Measurements from ENCODE around the gene KEAP1.
A peak's percentile ranks its signal among the peaks of the same experiment; 100 is the strongest.
"Not testable (repeated sequence)": the region's sequence is repeated elsewhere in the genome, so short reads cannot be mapped to it uniquely, and the experiment has no call there.

The KEAP1 gene

GRCh38 chr19:10543420-10544241, 40.5 kb upstream of the KEAP1 start, which contains the start of gene ATG4D:
Gene ATG4D (plus strand): TSS chr19:10543904. CDS start chr19:10544091, 187 bp downstream.
- Histone ChIP-seq H3K27me3 (ENCODE audit: low read depth, low read length) (no peaks in the 10 kb centered on the region), H3K4me1 (ENCODE audit: control insufficient read depth in 1 of 2, insufficient read depth in 2 of 2, low read length in 2 of 2) (peaks cover 0 to 19% of the 10 kb centered on the region in 2 donors), H3K9me3 (ENCODE audit: control insufficient read depth in 1 of 2, low read length in 2 of 2) (no peaks in the 10 kb centered on the region), H3K36me3 (ENCODE audit: control insufficient read depth in 1 of 2, insufficient read depth in 2 of 2, low read length in 2 of 2) (peaks cover 4 to 14% of the 10 kb centered on the region in 2 donors), H3K27ac (ENCODE audit: low read length) (peak within 1 kb of the TSS; percentile 72), H3K4me3 (ENCODE audit: low read depth in 1 of 2, low read length in 2 of 2) (peak within 1 kb of the TSS; percentile 81 to 85)

GRCh38 chr19:10543059-10543419, 39.9 kb upstream of the KEAP1 start:
- Histone ChIP-seq H3K36me3 (ENCODE audit: control insufficient read depth in 1 of 2, insufficient read depth in 2 of 2, low read length in 2 of 2) (peaks cover 0 to 9% of the 10 kb centered on the region in 2 donors), H3K4me3 (ENCODE audit: low read depth in 1 of 2, low read length in 2 of 2) (peak overlapping the region; percentile 42 to 85), H3K9me3 (ENCODE audit: control insufficient read depth in 1 of 2, low read length in 2 of 2) (no peaks in the 10 kb centered on the region), H3K27ac (ENCODE audit: low read length) (no peak overlapping the region), H3K27me3 (ENCODE audit: low read depth, low read length) (no peaks in the 10 kb centered on the region), H3K4me1 (ENCODE audit: control insufficient read depth in 1 of 2, insufficient read depth in 2 of 2, low read length in 2 of 2) (peaks cover 0 to 19% of the 10 kb centered on the region in 2 donors)

GRCh38 chr19:10539016-10539415, 35.9 kb upstream of the KEAP1 start:
- not testable (repeated sequence) for H3K4me1 ChIP-seq (ENCODE audit: control insufficient read depth in 1 of 2, insufficient read depth in 2 of 2, low read length in 2 of 2); H3K4me3 ChIP-seq (ENCODE audit: low read depth in 1 of 2, low read length in 2 of 2); H3K27ac ChIP-seq (ENCODE audit: low read length); H3K9me3 ChIP-seq (ENCODE audit: control insufficient read depth in 1 of 2, low read length in 2 of 2); H3K27me3 ChIP-seq (ENCODE audit: low read depth, low read length); H3K36me3 ChIP-seq (ENCODE audit: control insufficient read depth in 1 of 2, insufficient read depth in 2 of 2, low read length in 2 of 2)

- no peak overlapping the region for H3K4me3 ChIP-seq (ENCODE audit: low read depth in 1 of 2, low read length in 2 of 2)
- H3K4me1 ChIP-seq (ENCODE audit: control insufficient read depth in 1 of 2, insufficient read depth in 2 of 2, low read length in 2 of 2): peaks cover 0 to 3% of the 10 kb centered on the region in 2 donors
- H3K9me3 ChIP-seq (ENCODE audit: control insufficient read depth in 1 of 2, low read length in 2 of 2): no peaks in the 10 kb centered on the region
- no peaks in the 10 kb centered on the region for H3K36me3 ChIP-seq (ENCODE audit: control insufficient read depth in 1 of 2, insufficient read depth in 2 of 2, low read length in 2 of 2)
- H3K27ac ChIP-seq (ENCODE audit: low read length): no peak overlapping the region
- no peaks in the 10 kb centered on the region for H3K27me3 ChIP-seq (ENCODE audit: low read depth, low read length)
Observed at GRCh38 chr19:10538204-10538983, 35.2 kb upstream of the KEAP1 start.

DNA sequence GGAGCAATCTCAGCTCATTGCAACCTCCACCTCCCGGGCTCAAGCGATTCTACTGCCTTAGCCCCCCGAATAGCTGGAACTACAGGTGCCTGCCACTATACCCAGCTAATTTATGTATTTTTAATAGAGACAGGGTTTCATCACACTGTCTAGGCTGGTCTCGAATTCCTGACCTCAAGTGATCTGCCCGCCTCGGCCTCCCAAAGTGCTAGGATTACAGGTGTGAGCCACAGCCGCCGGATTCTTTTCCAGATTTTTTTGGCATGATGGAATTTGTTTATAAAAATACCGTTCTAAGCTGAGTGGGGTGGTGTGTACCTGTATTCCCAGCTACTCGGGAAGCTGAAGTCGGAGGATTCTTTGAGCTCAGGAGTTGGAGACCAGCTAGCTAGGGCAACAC, 34.5 kb upstream of the KEAP1 start:
- Histone ChIP-seq H3K36me3 (ENCODE audit: control insufficient read depth in 1 of 2, insufficient read depth in 2 of 2, low read length in 2 of 2) (no peaks in the 10 kb centered on the region), H3K27ac (ENCODE audit: low read length) (no peak overlapping the region), H3K4me1 (ENCODE audit: control insufficient read depth in 1 of 2, insufficient read depth in 2 of 2, low read length in 2 of 2) (no peaks in the 10 kb centered on the region), H3K27me3 (ENCODE audit: low read depth, low read length) (no peaks in the 10 kb centered on the region), H3K4me3 (ENCODE audit: low read depth in 1 of 2, low read length in 2 of 2) (no peak overlapping the region), H3K9me3 (ENCODE audit: control insufficient read depth in 1 of 2, low read length in 2 of 2) (no peaks in the 10 kb centered on the region)

DNA sequence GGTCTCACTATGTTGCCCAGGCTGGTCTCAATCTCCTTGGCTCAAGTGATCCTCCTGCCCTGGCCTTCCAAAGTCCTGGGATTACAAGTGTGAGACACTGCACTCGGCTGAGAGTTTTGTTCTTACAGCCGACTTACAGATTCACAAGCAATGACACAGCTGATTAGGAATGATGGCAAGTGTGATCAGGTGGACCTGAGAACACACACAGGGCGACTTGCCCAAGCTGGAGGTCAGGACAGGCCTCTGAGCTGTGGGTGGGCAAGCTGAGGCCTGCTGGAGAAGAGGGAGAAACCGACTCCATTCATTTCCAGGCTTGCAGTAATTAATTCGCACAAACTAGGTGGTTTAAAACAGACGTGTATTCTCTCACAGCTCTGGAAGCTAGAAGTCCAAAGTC, 32.5 kb upstream of the KEAP1 start:
- Histone ChIP-seq H3K36me3 (ENCODE audit: control insufficient read depth in 1 of 2, insufficient read depth in 2 of 2, low read length in 2 of 2) (no peaks in the 10 kb centered on the region), H3K27me3 (ENCODE audit: low read depth, low read length) (no peaks in the 10 kb centered on the region), H3K4me1 (ENCODE audit: control insufficient read depth in 1 of 2, insufficient read depth in 2 of 2, low read length in 2 of 2) (no peaks in the 10 kb centered on the region), H3K9me3 (ENCODE audit: control insufficient read depth in 1 of 2, low read length in 2 of 2) (no peaks in the 10 kb centered on the region), H3K27ac (ENCODE audit: low read length) (no peak overlapping the region), H3K4me3 (ENCODE audit: low read depth in 1 of 2, low read length in 2 of 2) (no peak overlapping the region)

- H3K9me3 ChIP-seq (ENCODE audit: control insufficient read depth in 1 of 2, low read length in 2 of 2): no peaks in the 10 kb centered on the region
- no peak overlapping the region for H3K4me3 ChIP-seq (ENCODE audit: low read depth in 1 of 2, low read length in 2 of 2)
- no peaks in the 10 kb centered on the region for H3K27me3 ChIP-seq (ENCODE audit: low read depth, low read length)
- no peak overlapping the region for H3K27ac ChIP-seq (ENCODE audit: low read length)
- H3K36me3 ChIP-seq (ENCODE audit: control insufficient read depth in 1 of 2, insufficient read depth in 2 of 2, low read length in 2 of 2): no peaks in the 10 kb centered on the region
- H3K4me1 ChIP-seq (ENCODE audit: control insufficient read depth in 1 of 2, insufficient read depth in 2 of 2, low read length in 2 of 2): no peaks in the 10 kb centered on the region
Observed at GRCh38 chr19:10533646-10534386, 30.7 kb upstream of the KEAP1 start.

DNA sequence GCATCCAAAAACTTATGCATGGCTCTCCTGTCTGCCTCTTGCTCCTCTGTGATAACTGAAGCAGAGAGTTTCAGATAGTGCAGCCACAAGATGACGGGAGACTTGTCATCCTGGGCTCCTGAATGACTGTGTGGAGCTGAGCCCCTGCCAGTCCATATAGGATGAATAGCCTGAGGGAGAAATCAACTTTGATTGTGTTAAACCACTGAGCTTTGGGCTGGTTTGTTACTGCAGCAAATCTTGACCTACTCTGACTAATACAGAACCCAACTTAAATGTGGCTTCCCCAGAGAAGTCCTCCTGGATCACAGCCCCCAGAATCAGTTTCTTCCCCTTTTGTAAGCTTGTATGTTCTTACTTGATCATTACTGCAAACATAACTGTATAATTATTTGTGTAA, 29.3 kb upstream of the KEAP1 start:
- Histone ChIP-seq H3K27me3 (ENCODE audit: low read depth, low read length) (no peaks in the 10 kb centered on the region), H3K36me3 (ENCODE audit: control insufficient read depth in 1 of 2, insufficient read depth in 2 of 2, low read length in 2 of 2) (no peaks in the 10 kb centered on the region), H3K27ac (ENCODE audit: low read length) (no peak overlapping the region), H3K4me1 (ENCODE audit: control insufficient read depth in 1 of 2, insufficient read depth in 2 of 2, low read length in 2 of 2) (no peaks in the 10 kb centered on the region), H3K4me3 (ENCODE audit: low read depth in 1 of 2, low read length in 2 of 2) (no peak overlapping the region), H3K9me3 (ENCODE audit: control insufficient read depth in 1 of 2, low read length in 2 of 2) (no peaks in the 10 kb centered on the region)

DNA sequence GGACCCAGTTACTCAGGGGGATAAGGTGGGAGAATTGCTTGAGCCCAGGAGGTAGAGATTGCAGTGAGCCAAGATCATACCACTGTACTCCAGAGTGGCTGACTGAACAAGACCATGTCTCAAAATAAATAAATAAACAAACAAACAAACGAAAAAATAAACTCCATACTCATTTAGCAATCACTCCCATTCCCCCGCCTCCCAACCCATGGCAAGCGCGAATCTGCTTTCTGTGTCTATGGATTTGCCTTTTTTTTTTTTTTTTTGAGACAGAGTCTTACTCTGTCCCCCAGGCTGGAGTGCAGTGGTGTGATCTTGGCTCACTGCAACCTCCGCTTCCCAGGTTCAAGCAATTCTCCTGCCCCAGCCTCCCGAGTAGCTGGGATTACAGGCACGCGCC, 23.7 kb upstream of the KEAP1 start:
- H3K27ac ChIP-seq (ENCODE audit: low read length); H3K4me1 ChIP-seq (ENCODE audit: control insufficient read depth in 1 of 2, insufficient read depth in 2 of 2, low read length in 2 of 2); H3K36me3 ChIP-seq (ENCODE audit: control insufficient read depth in 1 of 2, insufficient read depth in 2 of 2, low read length in 2 of 2); H3K9me3 ChIP-seq (ENCODE audit: control insufficient read depth in 1 of 2, low read length in 2 of 2); H3K4me3 ChIP-seq (ENCODE audit: low read depth in 1 of 2, low read length in 2 of 2); H3K27me3 ChIP-seq (ENCODE audit: low read depth, low read length): not testable (repeated sequence)

DNA sequence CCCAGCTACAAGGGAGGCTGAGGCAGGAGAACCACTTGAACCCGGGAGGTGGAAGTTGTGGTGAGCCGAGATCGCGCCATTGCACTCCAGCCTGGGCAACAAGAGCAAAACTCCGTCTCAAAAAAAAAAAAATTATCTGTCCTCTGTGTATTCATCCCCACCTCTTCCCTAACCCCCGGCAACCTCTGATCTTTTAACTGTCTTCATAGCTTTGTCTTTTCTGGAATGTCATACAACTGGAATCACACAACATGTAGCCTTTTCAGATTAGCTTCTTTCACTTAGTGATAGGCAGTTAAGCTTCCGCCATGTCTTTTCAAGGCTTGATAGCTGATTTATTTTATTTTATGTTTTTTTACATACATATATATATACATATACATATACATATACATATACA, 22.5 kb upstream of the KEAP1 start:
- no peaks in the 10 kb centered on the region for H3K36me3 ChIP-seq (ENCODE audit: control insufficient read depth in 1 of 2, insufficient read depth in 2 of 2, low read length in 2 of 2)
- H3K4me3 ChIP-seq (ENCODE audit: low read depth in 1 of 2, low read length in 2 of 2): no peak overlapping the region
- no peaks in the 10 kb centered on the region for H3K27me3 ChIP-seq (ENCODE audit: low read depth, low read length)
- H3K9me3 ChIP-seq (ENCODE audit: control insufficient read depth in 1 of 2, low read length in 2 of 2): no peaks in the 10 kb centered on the region
- no peaks in the 10 kb centered on the region for H3K4me1 ChIP-seq (ENCODE audit: control insufficient read depth in 1 of 2, insufficient read depth in 2 of 2, low read length in 2 of 2)
- no peak overlapping the region for H3K27ac ChIP-seq (ENCODE audit: low read length)

DNA sequence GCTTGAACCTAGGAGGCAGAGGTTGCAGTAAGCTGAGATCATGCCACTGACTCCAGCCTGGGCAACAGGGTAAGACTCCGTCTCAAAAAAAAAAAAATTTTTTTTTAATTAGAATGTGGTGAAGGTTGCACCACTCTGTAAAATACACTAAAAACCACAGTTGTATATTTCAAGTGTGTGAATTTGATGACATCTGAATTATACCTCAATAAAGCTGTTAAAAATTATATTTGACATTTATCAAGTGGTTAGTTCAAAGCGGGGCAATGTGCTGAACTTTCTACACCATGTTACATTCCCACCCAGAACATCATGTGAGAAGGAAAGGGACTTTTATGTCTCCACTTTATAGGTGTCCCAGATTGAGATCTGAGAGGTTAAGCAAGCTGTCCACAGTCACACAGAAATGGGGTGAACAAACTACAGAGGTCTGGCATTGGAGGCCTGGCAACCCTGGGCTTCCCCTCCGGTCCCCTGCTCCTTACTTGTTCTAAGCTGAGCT, 20.0 kb upstream of the KEAP1 start:
- Histone ChIP-seq H3K4me1 (ENCODE audit: control insufficient read depth in 1 of 2, insufficient read depth in 2 of 2, low read length in 2 of 2) (peaks cover 0 to 7% of the 10 kb centered on the region in 2 donors), H3K27ac (ENCODE audit: low read length) (no peak overlapping the region), H3K4me3 (ENCODE audit: low read depth in 1 of 2, low read length in 2 of 2) (no peak overlapping the region), H3K9me3 (ENCODE audit: control insufficient read depth in 1 of 2, low read length in 2 of 2) (no peaks in the 10 kb centered on the region), H3K27me3 (ENCODE audit: low read depth, low read length) (peaks cover 12% of the 10 kb centered on the region), H3K36me3 (ENCODE audit: control insufficient read depth in 1 of 2, insufficient read depth in 2 of 2, low read length in 2 of 2) (no peaks in the 10 kb centered on the region)
